H1 (cell line): Measurements from ENCODE around the gene BCL2. TPM values are rescaled to one million over a fixed set of nuclear protein-coding genes. Genes with fewer than 3 reads are reported as not detected.

ENCODE experiments used
- CTCF ChIA-PET: fragments of 300-600 bp; sonication (Branson Sonifier 250); formaldehyde crosslinking; loops from one replicate; lab custom pipeline; 2021; ENCODE audit not compliant: partially characterized antibody; lab: Charles Lee
- POLR2A ChIA-PET: fragments of 300-600 bp; sonication (Branson Sonifier 250); formaldehyde crosslinking; loops from one replicate; lab custom pipeline; 2021; ENCODE audit warnings: inconsistent platforms; ENCODE audit not compliant: partially characterized antibody; lab: Charles Lee
- DNase-seq, 2 experiments: peaks; one replicate each; pipeline versions ENCODE4 v3.0.0 to v3.0.0-alpha.2; 2010 to 2022; ENCODE audit warnings: low spot score in 2 of 2, low read depth in 1 of 2, mixed read lengths in 1 of 2
- FAIRE-seq: peaks from 2 replicates; lab custom pipeline; 2011; peaks lifted over from hg19 to GRCh38; lab: Jason Lieb, UNC
- H2AFZ ChIP-seq: 2 replicates; pipeline ENCODE4 v1.8.1; 2012; ENCODE audit warnings: low read length, inconsistent platforms
- H2AK5ac ChIP-seq: 2 replicates; pipeline ENCODE4 v1.6.1; 2013; ENCODE audit warnings: low read depth, low read length
- H2BK120ac ChIP-seq: replicated peaks from 2 replicates; pipeline ENCODE3; 2013; ENCODE audit warnings: low read depth, low read length, inconsistent platforms
- H2BK12ac ChIP-seq: 2 replicates; pipeline ENCODE4 v1.6.1; 2013; ENCODE audit warnings: low read depth, low read length
- H2BK15ac ChIP-seq: 2 replicates; pipeline ENCODE4 v1.6.1; 2013; ENCODE audit warnings: low read length
- H2BK20ac ChIP-seq: 2 replicates; pipeline ENCODE4 v1.6.1; 2013; ENCODE audit warnings: low read length
- H2BK5ac ChIP-seq: 2 replicates; pipeline ENCODE4 v1.6.1; 2013; ENCODE audit warnings: low read depth, low read length
- H3K14ac ChIP-seq: 2 replicates; pipeline ENCODE4 v1.6.1; 2013; ENCODE audit warnings: inconsistent platforms; ENCODE audit not compliant: insufficient read length
- H3K18ac ChIP-seq: 2 replicates; pipeline ENCODE4 v1.6.1; 2013; ENCODE audit warnings: low read length; ENCODE audit errors: extremely low read depth
- H3K23ac ChIP-seq: 2 replicates; pipeline ENCODE4 v1.6.1; 2013; ENCODE audit warnings: inconsistent platforms; ENCODE audit not compliant: insufficient read length
- H3K23me2 ChIP-seq: 2 replicates; pipeline ENCODE4 v1.6.1; 2013; ENCODE audit warnings: low read depth, low read length
- H3K27ac ChIP-seq: 2 replicates; pipeline ENCODE4 v1.6.1; 2011; ENCODE audit warnings: low read depth, low read length, inconsistent platforms
- H3K27me3 ChIP-seq, 4 experiments: replicated peaks in 1 of 4; 1 replicate in 1 of 4; 2 replicates in 3 of 4; pipeline versions ENCODE4 v1.6.1 to v1.8.1; 2011 to 2013; ENCODE audit warnings: low read length in 3 of 4, mild to moderate bottlenecking in 3 of 4, inconsistent platforms in 2 of 4, mixed read lengths in 2 of 4, moderate library complexity in 1 of 4; ENCODE audit not compliant: control insufficient read depth in 3 of 4, insufficient read depth in 3 of 4; ENCODE audit errors: extremely low read depth in 1 of 4
- H3K36me3 ChIP-seq, 4 experiments: 2 replicates each; pipeline versions ENCODE4 v1.6.1 to v1.8.1; 2011 to 2013; ENCODE audit warnings: mild to moderate bottlenecking in 4 of 4, low read length in 3 of 4, moderate library complexity in 2 of 4, control low read depth in 1 of 4, inconsistent platforms in 1 of 4; ENCODE audit not compliant: insufficient read depth in 4 of 4, control insufficient read depth in 2 of 4
- H3K4ac ChIP-seq: replicated peaks from 2 replicates; pipeline ENCODE3; 2013; ENCODE audit warnings: low read length, low read depth, mixed read lengths, inconsistent platforms; ENCODE audit not compliant: insufficient read length
- H3K4me1 ChIP-seq, 4 experiments: replicated peaks in 1 of 4; 1 replicate in 1 of 4; 2 replicates in 3 of 4; pipeline versions ENCODE4 v1.6.1 to v1.8.1; 2011 to 2013; ENCODE audit warnings: low read length in 3 of 4, inconsistent platforms in 2 of 4, mixed read lengths in 1 of 4; ENCODE audit not compliant: insufficient read depth in 4 of 4, control insufficient read depth in 3 of 4
- H3K4me2 ChIP-seq, 2 experiments: 2 replicates each; pipeline versions ENCODE4 v1.6.1 to v1.8.1; 2011 to 2013; ENCODE audit warnings: low read depth in 2 of 2, low read length in 2 of 2, control low read depth in 1 of 2, inconsistent platforms in 1 of 2, mild to moderate bottlenecking in 1 of 2; ENCODE audit not compliant: insufficient read depth in 1 of 2
- H3K4me3 ChIP-seq, 4 experiments: fragments of 200-600, 300-600 bp in 1 of 4; sonication (generic), shearing (Covaris generic), sonication (Bioruptor Twin) in 1 of 4; 2 replicates each; pipeline versions ENCODE4 v1.5.1 to v1.8.1; 2011 to 2016; ENCODE audit warnings: low read length in 4 of 4, low read depth in 3 of 4, control low read depth in 2 of 4, inconsistent platforms in 2 of 4, mild to moderate bottlenecking in 2 of 4, mixed read lengths in 1 of 4, moderate library complexity in 1 of 4; ENCODE audit not compliant: insufficient read depth in 2 of 4; ENCODE audit errors: extremely low read depth in 1 of 4
- H3K56ac ChIP-seq: replicated peaks from 2 replicates; pipeline ENCODE3; 2013; ENCODE audit warnings: low read depth, mild to moderate bottlenecking, mixed read lengths, low read length, inconsistent platforms; ENCODE audit not compliant: insufficient read length
- H3K79me1 ChIP-seq: 2 replicates; pipeline ENCODE4 v1.6.1; 2013; ENCODE audit warnings: low read depth, low read length, control low read depth
- H3K79me2 ChIP-seq, 2 experiments: 2 replicates each; pipeline versions ENCODE4 v1.6.1 to v1.8.1; 2012 to 2013; ENCODE audit warnings: low read length in 2 of 2, mild to moderate bottlenecking in 2 of 2, inconsistent platforms in 1 of 2; ENCODE audit not compliant: insufficient read depth in 2 of 2, control insufficient read depth in 1 of 2
- H3K9ac ChIP-seq, 4 experiments: replicated peaks in 1 of 4; 1 replicate in 1 of 4; 2 replicates in 3 of 4; pipeline versions ENCODE4 v1.6.1 to v1.8.1; 2011 to 2013; ENCODE audit warnings: low read depth in 3 of 4, low read length in 3 of 4, control low read depth in 2 of 4, mild to moderate bottlenecking in 2 of 4, moderate library complexity in 2 of 4, inconsistent platforms in 1 of 4; ENCODE audit errors: extremely low read depth in 1 of 4
- H3K9me3 ChIP-seq, 2 experiments: 2 replicates each; pipeline versions ENCODE4 v1.6.1 to v1.8.1; 2012 to 2013; ENCODE audit warnings: mild to moderate bottlenecking in 2 of 2, moderate library complexity in 2 of 2, control low read depth in 1 of 2, inconsistent platforms in 1 of 2, low read depth in 1 of 2, low read length in 1 of 2, mixed read lengths in 1 of 2; ENCODE audit not compliant: insufficient read depth in 2 of 2
- H4K20me1 ChIP-seq, 2 experiments: replicated peaks in 1 of 2; 2 replicates each; pipeline versions ENCODE3 to v1.8.1; 2011 to 2013; ENCODE audit warnings: inconsistent platforms in 2 of 2, low read length in 2 of 2, mild to moderate bottlenecking in 1 of 2; ENCODE audit not compliant: insufficient read depth in 2 of 2, control insufficient read depth in 1 of 2
- H4K5ac ChIP-seq: 2 replicates; pipeline ENCODE4 v1.6.1; 2013; ENCODE audit warnings: low read length, low read depth, mixed read lengths, inconsistent platforms; ENCODE audit not compliant: insufficient read length
- H4K8ac ChIP-seq: 2 replicates; pipeline ENCODE4 v1.8.0; 2013; ENCODE audit warnings: mild to moderate bottlenecking, moderate library complexity, low read length, inconsistent platforms; ENCODE audit not compliant: insufficient read depth; ENCODE audit errors: extremely low read depth
- H4K91ac ChIP-seq: replicated peaks from 2 replicates; pipeline ENCODE3; 2013; ENCODE audit warnings: low read length, mixed read lengths, inconsistent platforms; ENCODE audit not compliant: insufficient read length
- CTCF ChIP-seq, 3 experiments: IDR thresholded peaks; 1 replicate in 2 of 3; 2 replicates in 1 of 3; pipeline versions ENCODE4 v1.5.1 to v1.6.1; 2011; ENCODE audit warnings: low read length in 3 of 3, mild to moderate bottlenecking in 3 of 3, inconsistent platforms in 2 of 3, low read depth in 1 of 3, moderate library complexity in 1 of 3; ENCODE audit not compliant: insufficient read depth in 1 of 3; ENCODE audit errors: control extremely low read depth in 1 of 3
- KDM5A ChIP-seq: fragments of 200-600 bp; IDR thresholded peaks from 2 replicates; pipeline ENCODE4 v1.7.1; 2012; ENCODE audit warnings: mild to moderate bottlenecking, low read length, inconsistent platforms, mixed read lengths
- NANOG ChIP-seq: IDR thresholded peaks from 2 replicates; pipeline ENCODE4 v1.6.1; 2011; ENCODE audit warnings: low read length, low read depth, mild to moderate bottlenecking, inconsistent platforms; ENCODE audit not compliant: insufficient read depth, poor library complexity, severe bottlenecking
- PHF8 ChIP-seq: fragments of 200-600 bp; sonication (generic); conservative IDR thresholded peaks from 2 replicates; pipeline ENCODE4 v1.7.1; 2012; ENCODE audit warnings: low read depth, mild to moderate bottlenecking, inconsistent platforms, low read length, moderate library complexity
- POLR2A ChIP-seq, 2 experiments: IDR thresholded peaks; 1 replicate in 1 of 2; 2 replicates in 1 of 2; pipeline ENCODE4 v1.6.1; 2011; ENCODE audit warnings: low read depth in 2 of 2, low read length in 2 of 2, mild to moderate bottlenecking in 2 of 2; ENCODE audit errors: control extremely low read depth in 1 of 2
- RFX5 ChIP-seq: IDR thresholded peaks from 2 replicates; pipeline ENCODE4 v1.6.1; 2011; ENCODE audit warnings: low read depth, low read length, improper control_type of control experiment, borderline replicate concordance
- RNF2 ChIP-seq: fragments of 200-900, 300-1000 bp; sonication (generic); IDR thresholded peaks from 2 replicates; pipeline ENCODE4 v1.7.1; 2016; ENCODE audit warnings: borderline replicate concordance, low read depth, mild to moderate bottlenecking, antibody characterized with exemption, low read length; ENCODE audit not compliant: poor library complexity, severe bottlenecking; ENCODE audit errors: missing control alignments
- SIRT6 ChIP-seq: IDR thresholded peaks from one replicate; pipeline ENCODE4 v1.7.1; 2012; ENCODE audit warnings: low read length, inconsistent platforms
- SP2 ChIP-seq: IDR thresholded peaks from 2 replicates; pipeline ENCODE4 v1.6.1; 2012; ENCODE audit warnings: mild to moderate bottlenecking, low read length, inconsistent platforms
- TAF1 ChIP-seq: IDR thresholded peaks from 2 replicates; pipeline ENCODE4 v1.6.1; 2011; ENCODE audit warnings: mild to moderate bottlenecking, low read depth, low read length
- TBP ChIP-seq: IDR thresholded peaks from 2 replicates; pipeline ENCODE4 v1.6.1; 2011; ENCODE audit warnings: low read depth, low read length, improper control_type of control experiment
- ZNF274 ChIP-seq: IDR thresholded peaks from 2 replicates; pipeline ENCODE4 v1.7.0; 2012; ENCODE audit warnings: low read length, borderline replicate concordance; ENCODE audit errors: extremely low read depth
- WGBS, 2 experiments: shearing (Covaris generic) in 1 of 2; methylation state at CpG; one replicate each; pipeline versions ENCODE4 v1.1.6 to v1.1.7; 2013 to 2015; ENCODE audit warnings: low lambda C conversion rate in 2 of 2, mixed read lengths in 2 of 2, inconsistent platforms in 1 of 2, low coverage in 1 of 2, missing lambda C conversion rate in 1 of 2; ENCODE audit not compliant: insufficient replicate concordance in 2 of 2, insufficient coverage in 1 of 2, insufficient read length in 1 of 2; ENCODE audit errors: extremely low coverage in 1 of 2, missing lambda C conversion rate in 1 of 2; 5-methylcytosine and 5-hydroxymethylcytosine counted together
- polyA plus RNA-seq, 7 experiments: library from polyadenylated mRNA; depleted of rRNA in 3 of 7; stranded (reverse) in 5 of 7; unstranded in 2 of 7; fragments of >200 nt in 5 of 7; fragments of 200-250 nt in 2 of 7; gene quantifications; 1 replicate in 5 of 7; 2 replicates in 1 of 7; 4 replicates in 1 of 7; pipeline versions ENCODE4 v1.2.1 to v1.2.3, GENCODE V29; 2011 to 2013; ENCODE audit warnings: missing spikeins in 2 of 7, mixed read lengths in 2 of 7
- total RNA-seq: library from RNA; stranded (reverse); fragmentation: NEBNext Ultra II Directional; extraction: Animal tissue kit (Norgen Biotek cat#: 25700); gene quantifications from 2 replicates; pipeline ENCODE4 v1.2.1, GENCODE V29; 2021

Gene BCL2
- total and polyA plus RNA-seq, 2 of the 8 experiments (the other 6 are each of a cell fraction or from before 2014, with no cell fraction given) = 0.59 to 4.5 TPM

- no peak overlapping the region for H2BK15ac ChIP-seq
- WGBS, 2 experiments = 87% methylated on average over 9 of the region's 9 CpGs; no CpG with 5 or more reads in 1 of the 2 experiments
- no peak overlapping the region for H2BK12ac ChIP-seq
- no peak overlapping the region for H4K8ac ChIP-seq
- no peak overlapping the region for H4K5ac ChIP-seq
- H3K27me3 ChIP-seq = no peaks in the 10 kb centered on the region
- H4K20me1 ChIP-seq = no peaks in the 10 kb centered on the region
- FAIRE-seq (no peak), DNase-seq (no peak)
- no peaks in the 10 kb centered on the region for H3K79me1 ChIP-seq
- no peak overlapping the region for H2BK5ac ChIP-seq
- no peak overlapping the region for H3K4me3 ChIP-seq
- H3K14ac ChIP-seq = no peak overlapping the region
- peaks cover 4 to 6% (median 5%) of the 10 kb centered on the region in 4 experiments; a peak in 4 of 7 replicates for H3K4me1 ChIP-seq
- no peak overlapping the region for H3K9ac ChIP-seq
- H3K36me3 ChIP-seq = no peaks in the 10 kb centered on the region
- H3K4me2 ChIP-seq = no peak overlapping the region
- ChIA-PET POLR2A (interaction anchor here (0.9 kb wide), 1 partner anchor 64 kb away, joined by 4 read pairs; no protein-coding TSS in a partner anchor), CTCF (interaction anchor here (0.6 to 2.1 kb wide), 4 partner anchors 14 to 283 kb away, joined by 3 to 9 read pairs (median 6); no protein-coding TSS in a partner anchor)
- H3K4ac ChIP-seq = no peak overlapping the region
- no peak overlapping the region for H2BK20ac ChIP-seq
- no peak overlapping the region for H3K18ac ChIP-seq
- H2BK120ac ChIP-seq = no peak overlapping the region
- H4K91ac ChIP-seq = no peak overlapping the region
- H2AFZ ChIP-seq = no peak overlapping the region
- H3K23ac ChIP-seq = no peak overlapping the region
- H3K9me3 ChIP-seq = no peaks in the 10 kb centered on the region
- no peaks in the 10 kb centered on the region for H3K23me2 ChIP-seq
- no peak overlapping the region for H3K56ac ChIP-seq
- no peaks in the 10 kb centered on the region for H3K79me2 ChIP-seq
- no peak overlapping the region for H3K27ac ChIP-seq
- H2AK5ac ChIP-seq = no peak overlapping the region
- TF ChIP-seq SP2 = no peak
- no peak for TF ChIP-seq TBP
- no peak for TF ChIP-seq RNF2
- TF ChIP-seq RFX5 = no peak
- TF ChIP-seq POLR2A (IDR thresholded peaks at IDR 0.05; ENCODE audit: control extremely low read depth in 1 of 2, low read depth in 2 of 2, low read length in 2 of 2) = no peak
- no peak for TF ChIP-seq NANOG
- TF ChIP-seq KDM5A = no peak
- TF ChIP-seq SIRT6 = no peak
- no peak for TF ChIP-seq PHF8
- TF ChIP-seq CTCF (IDR thresholded peaks at IDR 0.05; ENCODE audit: control extremely low read depth in 1 of 3, insufficient read depth in 1 of 3, low read depth in 1 of 3, low read length in 3 of 3) = no peak
- TF ChIP-seq ZNF274 = no peak
- no peak for TF ChIP-seq TAF1
These were observed 18.1 kb downstream of the BCL2 start for GRCh38 chr18:63301434-63301833.
